ENCODE measurements around the gene RUNX1. TPM values are rescaled to one million over a fixed set of nuclear protein-coding genes. Genes with fewer than 3 reads are reported as not detected.

The RUNX1 gene
- total and polyA plus RNA-seq, 8 donors = 7.5 to 89.6 (median 10.8) TPM

DNA sequence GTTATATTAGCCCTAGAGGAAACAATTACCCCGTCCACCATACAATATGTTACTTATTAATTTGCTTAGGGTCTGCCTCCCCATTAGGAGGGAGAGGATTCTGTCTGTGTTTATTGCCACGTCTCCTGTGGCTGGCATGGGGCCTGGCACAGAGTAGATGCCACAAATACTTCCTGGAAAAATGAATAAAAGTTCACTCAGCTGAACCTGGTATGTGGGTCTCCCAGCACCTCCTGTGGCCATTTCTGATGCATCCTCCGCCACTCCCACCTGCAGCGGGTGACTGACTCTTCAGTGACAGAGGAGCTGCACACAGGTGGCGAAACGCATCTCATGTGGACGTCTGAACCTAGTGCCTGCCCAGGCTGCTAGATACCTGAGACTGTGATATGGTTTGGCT, 267.6 kb downstream of the RUNX1 start:
- H3K9me3 ChIP-seq = no peaks in the 10 kb centered on the region
- no peaks in the 10 kb centered on the region for H3K4me1 ChIP-seq
- H3K4me3 ChIP-seq = no peak overlapping the region
- DNase-seq (no peak), ATAC-seq (no peak)
- intact Hi-C loops (cut with DNase I) = no loop called here
- TF ChIP-seq, protein P1, sequence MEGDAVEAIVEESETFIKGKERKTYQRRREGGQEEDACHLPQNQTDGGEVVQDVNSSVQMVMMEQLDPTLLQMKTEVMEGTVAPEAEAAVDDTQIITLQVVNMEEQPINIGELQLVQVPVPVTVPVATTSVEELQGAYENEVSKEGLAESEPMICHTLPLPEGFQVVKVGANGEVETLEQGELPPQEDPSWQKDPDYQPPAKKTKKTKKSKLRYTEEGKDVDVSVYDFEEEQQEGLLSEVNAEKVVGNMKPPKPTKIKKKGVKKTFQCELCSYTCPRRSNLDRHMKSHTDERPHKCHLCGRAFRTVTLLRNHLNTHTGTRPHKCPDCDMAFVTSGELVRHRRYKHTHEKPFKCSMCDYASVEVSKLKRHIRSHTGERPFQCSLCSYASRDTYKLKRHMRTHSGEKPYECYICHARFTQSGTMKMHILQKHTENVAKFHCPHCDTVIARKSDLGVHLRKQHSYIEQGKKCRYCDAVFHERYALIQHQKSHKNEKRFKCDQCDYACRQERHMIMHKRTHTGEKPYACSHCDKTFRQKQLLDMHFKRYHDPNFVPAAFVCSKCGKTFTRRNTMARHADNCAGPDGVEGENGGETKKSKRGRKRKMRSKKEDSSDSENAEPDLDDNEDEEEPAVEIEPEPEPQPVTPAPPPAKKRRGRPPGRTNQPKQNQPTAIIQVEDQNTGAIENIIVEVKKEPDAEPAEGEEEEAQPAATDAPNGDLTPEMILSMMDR (IDR thresholded peaks at IDR 0.05) = no peak
- no peaks in the 10 kb centered on the region for H3K27me3 ChIP-seq
- no peak overlapping the region for H3K27ac ChIP-seq
- H3K36me3 ChIP-seq = no peaks in the 10 kb centered on the region

DNA sequence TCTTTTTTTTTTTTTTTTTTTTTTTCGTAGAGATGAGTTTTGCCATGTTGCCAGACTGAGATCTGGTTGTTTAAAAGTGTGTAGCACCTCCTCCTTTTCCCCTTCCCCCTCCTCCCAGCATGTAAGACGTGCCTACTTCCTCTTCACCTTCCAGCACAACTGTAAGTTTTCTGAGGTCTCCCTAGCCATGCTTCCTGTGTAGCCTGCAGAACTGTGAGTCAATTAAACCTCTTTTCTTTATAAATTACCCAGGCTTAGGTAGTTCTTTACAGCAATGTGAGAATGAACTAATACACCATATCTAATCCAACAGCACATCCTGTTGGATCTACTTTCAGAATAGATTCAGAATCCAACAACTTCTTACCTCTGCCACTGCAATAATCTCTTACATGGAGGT, 269.2 kb downstream of the RUNX1 start:
- H3K4me3 ChIP-seq = no peak overlapping the region
- H3K4me1 ChIP-seq = no peaks in the 10 kb centered on the region
- H3K9me3 ChIP-seq = no peaks in the 10 kb centered on the region
- intact Hi-C loops (cut with DNase I) = no loop called here
- DNase-seq (no peak), ATAC-seq (no peak)
- H3K27ac ChIP-seq = no peak overlapping the region
- H3K36me3 ChIP-seq = no peaks in the 10 kb centered on the region
- H3K27me3 ChIP-seq = no peaks in the 10 kb centered on the region
- TF ChIP-seq, protein P1 (IDR thresholded peaks at IDR 0.05) = no peak

DNA sequence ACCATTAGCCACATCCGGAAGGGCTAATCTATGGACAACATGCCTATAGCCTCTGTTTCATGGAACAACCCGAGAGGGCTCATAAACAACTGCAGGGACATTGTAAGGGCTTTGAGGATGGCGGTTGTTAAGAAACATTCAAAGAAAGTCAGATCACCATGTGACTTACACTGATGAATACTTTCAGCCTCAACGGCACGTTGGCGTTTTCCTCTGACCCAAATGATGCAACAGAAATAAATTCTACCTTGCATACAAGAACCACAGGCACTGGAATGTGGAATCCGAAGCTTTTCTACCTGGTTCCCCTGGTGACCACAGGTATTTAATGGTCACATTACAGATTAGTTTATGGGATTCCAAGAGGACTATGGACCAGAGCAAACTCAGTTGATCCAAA, 273.3 kb downstream of the RUNX1 start:
- DNase-seq (no peak), ATAC-seq (no peak)
- Histone ChIP-seq H3K27me3 (peaks cover 0 to 4% of the 10 kb centered on the region in 2 donors), H3K4me3 (no peak overlapping the region), H3K9me3 (no peaks in the 10 kb centered on the region), H3K27ac (no peak overlapping the region), H3K36me3 (no peaks in the 10 kb centered on the region), H3K4me1 (no peaks in the 10 kb centered on the region)
- TF ChIP-seq, protein P1 (IDR thresholded peaks at IDR 0.05) = no peak
- intact Hi-C loops (cut with DNase I) = no loop called here

DNA sequence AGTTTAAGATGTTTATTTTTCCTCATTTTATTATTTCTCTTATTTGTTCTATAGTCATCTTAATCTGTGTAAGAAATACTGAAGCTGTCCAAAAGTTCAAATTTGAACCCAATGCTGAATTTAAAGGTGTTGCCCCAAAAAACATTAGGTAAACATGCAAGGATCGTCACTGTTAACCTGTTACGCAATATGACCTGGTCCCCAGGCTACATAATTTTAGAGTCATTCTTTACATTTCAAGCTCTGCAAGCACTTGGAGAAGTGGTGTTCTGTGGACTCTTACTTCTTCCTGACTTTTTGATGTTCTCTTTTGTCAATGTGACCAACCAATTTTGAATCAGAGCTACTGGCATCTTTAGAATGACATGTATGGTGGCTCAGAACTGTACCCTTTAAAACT, 274.4 kb downstream of the RUNX1 start:
- H3K4me3 ChIP-seq = no peak overlapping the region
- H3K36me3 ChIP-seq = no peaks in the 10 kb centered on the region
- H3K4me1 ChIP-seq = no peaks in the 10 kb centered on the region
- TF ChIP-seq, protein P1 (IDR thresholded peaks at IDR 0.05) = no peak
- DNase-seq (no peak), ATAC-seq (no peak)
- H3K9me3 ChIP-seq = no peaks in the 10 kb centered on the region
- intact Hi-C loops (cut with DNase I) = no loop called here
- H3K27me3 ChIP-seq = peaks cover 0 to 4% of the 10 kb centered on the region in 2 donors
- no peak overlapping the region for H3K27ac ChIP-seq

DNA sequence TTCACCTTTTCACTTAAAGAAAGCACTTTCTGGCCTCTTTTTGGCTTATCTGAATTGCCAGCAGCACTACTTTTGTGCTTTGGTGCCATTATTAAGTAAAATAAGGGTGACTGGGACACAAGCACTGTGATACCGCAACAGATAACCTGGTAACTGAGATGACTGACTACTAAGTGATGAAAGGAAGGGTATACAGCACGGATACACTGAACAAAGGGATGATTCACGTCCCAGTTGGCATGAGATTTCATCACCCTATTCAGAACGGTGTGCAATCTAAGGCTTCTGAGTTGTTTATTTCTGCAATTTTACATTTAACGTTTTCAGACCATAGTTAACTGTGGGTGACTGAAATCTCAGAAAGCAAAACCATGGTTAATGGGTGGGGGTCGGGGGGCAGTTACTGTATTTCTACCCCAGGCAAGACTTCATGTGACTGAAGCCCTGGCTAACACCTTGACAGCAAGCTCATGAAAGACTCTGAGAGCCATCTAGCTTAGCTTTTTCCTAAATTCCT, 277.5 kb downstream of the RUNX1 start:
- no peak overlapping the region for H3K4me3 ChIP-seq
- H3K27me3 ChIP-seq = peaks cover 0 to 4% of the 10 kb centered on the region in 2 donors
- TF ChIP-seq, protein P1 (IDR thresholded peaks at IDR 0.05) = no peak
- no peak for ATAC-seq
- no peaks in the 10 kb centered on the region for H3K9me3 ChIP-seq
- H3K27ac ChIP-seq = no peak overlapping the region
- no peaks in the 10 kb centered on the region for H3K4me1 ChIP-seq
- DNase-seq = no peak
- intact Hi-C loops (cut with DNase I) = no loop called here
- H3K36me3 ChIP-seq = no peaks in the 10 kb centered on the region
